DMS79 (cell line): ENCODE data around the gene TUBA3E.
A peak's percentile ranks its signal among the peaks of the same experiment; 100 is the strongest.
"Not testable (repeated sequence)": the region's sequence is repeated elsewhere in the genome, so short reads cannot be mapped to it uniquely, and the experiment has no call there.

Experiments used
- DNase-seq: peaks from one replicate; lab custom pipeline; 2025; lab: John Stamatoyannopoulos, UW

TUBA3E gene

GRCh38 chr2:130162486-130162885 lies 35.8 kb downstream of the TUBA3E start:
- not testable (repeated sequence) for DNase-seq

GRCh38 chr2:130160838-130161705 lies 37.2 kb downstream of the TUBA3E start:
- DNase-seq = not testable (repeated sequence)

- no peak for DNase-seq
Observed at GRCh38 chr2:130160131-130160530, 38.1 kb downstream of the TUBA3E start.

- not testable (repeated sequence) for DNase-seq
Observed at GRCh38 chr2:130159376-130159775, 38.9 kb downstream of the TUBA3E start.

GRCh38 chr2:130158631-130159030 lies 39.6 kb downstream of the TUBA3E start:
- no peak for DNase-seq

- DNase-seq = not testable (repeated sequence)
Observed at GRCh38 chr2:130157825-130158514, 40.3 kb downstream of the TUBA3E start.

GRCh38 chr2:130157354-130157753 lies 40.9 kb downstream of the TUBA3E start:
- DNase-seq = peak; percentile 21

- no peak for DNase-seq
Observed at GRCh38 chr2:130156624-130157004, 41.6 kb downstream of the TUBA3E start.

GRCh38 chr2:130155956-130156623 lies 42.1 kb downstream of the TUBA3E start:
- DNase-seq = peak; percentile 81

- no peak for DNase-seq
Observed at GRCh38 chr2:130154773-130155765, 43.2 kb downstream of the TUBA3E start.

GRCh38 chr2:130154423-130154770 lies 43.8 kb downstream of the TUBA3E start:
- not testable (repeated sequence) for DNase-seq

- DNase-seq = not testable (repeated sequence)
Observed at GRCh38 chr2:130153721-130154422, 44.4 kb downstream of the TUBA3E start.

GRCh38 chr2:130152816-130153595 lies 45.2 kb downstream of the TUBA3E start:
- no peak for DNase-seq

- DNase-seq = not testable (repeated sequence)
Observed at GRCh38 chr2:130152136-130152815, 46.0 kb downstream of the TUBA3E start.

GRCh38 chr2:130151145-130151512 lies 47.1 kb downstream of the TUBA3E start:
- DNase-seq = not testable (repeated sequence)

- DNase-seq = no peak
Observed at GRCh38 chr2:130150181-130151144, 47.8 kb downstream of the TUBA3E start.

GRCh38 chr2:130148515-130148914 lies 49.7 kb downstream of the TUBA3E start:
- DNase-seq = not testable (repeated sequence)

- DNase-seq = peak; percentile 14
Observed at GRCh38 chr2:130145006-130145414, 53.2 kb downstream of the TUBA3E start, which contains the start of gene CCDC74B. Gene CCDC74B (minus strand): TSS chr2:130145112. CDS start chr2:130144996, 116 bp downstream.
